Choroid plexus epithelial cell (primary cell): ENCODE data around the gene CDK18.

ENCODE experiments used
- DNase-seq: peaks from one replicate; pipeline ENCODE4 v3.0.0-alpha.2; 2010; ENCODE audit warnings: low read depth
- H3K4me3 ChIP-seq: 2 replicates; pipeline ENCODE4 v1.5.1; 2011; ENCODE audit warnings: low read depth, mild to moderate bottlenecking, control low read depth, low read length, moderate library complexity
- CTCF ChIP-seq: conservative IDR thresholded peaks from 2 replicates; pipeline ENCODE4 v1.5.1; 2011; ENCODE audit warnings: low read depth, mild to moderate bottlenecking, control low read depth, inconsistent platforms, low read length, moderate library complexity

Gene CDK18

GRCh38 chr1:205465392-205465791 lies 39.1 kb upstream of the CDK18 start:
- no peak for TF ChIP-seq CTCF
- DNase-seq, result no peak
- no peak overlapping the region for H3K4me3 ChIP-seq

GRCh38 chr1:205466595-205467220 lies 37.8 kb upstream of the CDK18 start:
- no peak overlapping the region for H3K4me3 ChIP-seq
- no peak for DNase-seq
- TF ChIP-seq CTCF, result no peak

- H3K4me3 ChIP-seq, result no peak overlapping the region
- no peak for TF ChIP-seq CTCF
- DNase-seq, result no peak
Observed at GRCh38 chr1:205470131-205470530, 34.3 kb upstream of the CDK18 start.

GRCh38 chr1:205472737-205473441 lies 31.6 kb upstream of the CDK18 start:
- no peak for TF ChIP-seq CTCF
- no peak overlapping the region for H3K4me3 ChIP-seq
- DNase-seq, result no peak

- no peak for TF ChIP-seq CTCF
- H3K4me3 ChIP-seq, result no peak overlapping the region
- no peak for DNase-seq
Observed at GRCh38 chr1:205473475-205473874, 31.0 kb upstream of the CDK18 start.

- TF ChIP-seq CTCF, result no peak
- DNase-seq, result no peak
- H3K4me3 ChIP-seq, result no peak overlapping the region
Observed at GRCh38 chr1:205473966-205474365, 30.5 kb upstream of the CDK18 start.

GRCh38 chr1:205474571-205474970 lies 29.9 kb upstream of the CDK18 start:
- TF ChIP-seq CTCF, result no peak
- no peak for DNase-seq
- H3K4me3 ChIP-seq, result no peak overlapping the region
